Cardiac muscle cell (in vitro differentiated cells and primary cell): ENCODE measurements around the gene GART. TPM values are rescaled to one million over a fixed set of nuclear protein-coding genes. Genes with fewer than 3 reads are reported as not detected.

Experiments used
- DNase-seq, 2 donors: peaks; one replicate each; pipeline versions ENCODE4 v3.0.0 to v3.0.0-alpha.2; 2010 to 2017; ENCODE audit warnings: low read depth in 1 of 2, low spot score in 1 of 2
- H3K27ac ChIP-seq: fragments of 200-600 bp; sonication (generic); 2 replicates; pipeline ENCODE4 v1.5.1; 2016
- H3K27me3 ChIP-seq: fragments of 200-600 bp; sonication (generic); 2 replicates; pipeline ENCODE4 v1.6.0; 2016; ENCODE audit warnings: control low read depth
- H3K36me3 ChIP-seq: fragments of 200-600 bp; sonication (generic); 2 replicates; pipeline ENCODE4 v1.5.1; 2016; ENCODE audit warnings: control low read depth
- H3K4me1 ChIP-seq: fragments of 200-600 bp; sonication (generic); 2 replicates; pipeline ENCODE4 v1.8.1; 2017; ENCODE audit warnings: low read depth, mild to moderate bottlenecking, mixed run types
- H3K4me3 ChIP-seq: fragments of 200-600 bp; sonication (generic); 2 replicates; pipeline ENCODE4 v1.5.1; 2016; ENCODE audit warnings: mild to moderate bottlenecking
- H3K9me3 ChIP-seq: fragments of 200-600 bp; sonication (generic); 2 replicates; pipeline ENCODE4 v1.5.1; 2017; ENCODE audit warnings: low read depth, mild to moderate bottlenecking, control low read depth
- CTCF ChIP-seq: IDR thresholded peaks from 2 replicates; pipeline ENCODE4 v1.5.1; 2012; ENCODE audit warnings: low read depth, mild to moderate bottlenecking, low read length
- polyA plus RNA-seq: library from polyadenylated mRNA; unstranded; fragments of >200 nt; fragmentation: Nextera tagmentation; extraction: Ambion mirVana; gene quantifications from 2 replicates; pipeline ENCODE4 v1.2.1, GENCODE V29; 2016
- total RNA-seq: library from RNA; depleted of rRNA; stranded (reverse); fragments of >200 nt; gene quantifications from 2 replicates; pipeline ENCODE4 v1.2.3, GENCODE V29; 2016

GART gene
- total and polyA plus RNA-seq, 2 experiments from 2014 or later, result 53.7 to 129 TPM

- Histone ChIP-seq H3K27me3 (no peaks in the 10 kb centered on the region), H3K4me3 (peak overlapping the region; percentile 87), H3K4me1 (peaks cover 10% of the 10 kb centered on the region), H3K36me3 (no peaks in the 10 kb centered on the region), H3K9me3 (no peaks in the 10 kb centered on the region), H3K27ac (peak overlapping the region; percentile 96)
- DNase-seq, result no peak
- no peak for TF ChIP-seq CTCF
These were observed 61.3 kb downstream of the GART start for GRCh38 chr21:33480481-33481103.

- DNase-seq, result peak; percentile 96 to 98
- H3K4me1 ChIP-seq, result peaks cover 10% of the 10 kb centered on the region
- no peaks in the 10 kb centered on the region for H3K36me3 ChIP-seq
- peak; percentile 43 for TF ChIP-seq CTCF
- H3K9me3 ChIP-seq, result no peaks in the 10 kb centered on the region
- peak within 1 kb of the TSS; percentile 87 for H3K4me3 ChIP-seq
- no peaks in the 10 kb centered on the region for H3K27me3 ChIP-seq
- H3K27ac ChIP-seq, result peak within 1 kb of the TSS; percentile 96
These were observed 62.0 kb downstream of the GART start, which contains the start of gene TMEM50B for GRCh38 chr21:33479679-33480480. Gene TMEM50B (minus strand): TSS chr21:33479974. CDS start chr21:33468885, 11,089 bp downstream.

- Histone ChIP-seq H3K27me3 (no peaks in the 10 kb centered on the region), H3K4me3 (peak overlapping the region; percentile 87), H3K36me3 (no peaks in the 10 kb centered on the region), H3K27ac (peak overlapping the region; percentile 96), H3K4me1 (peaks cover 10% of the 10 kb centered on the region), H3K9me3 (no peaks in the 10 kb centered on the region)
- peak; percentile 20 for TF ChIP-seq CTCF
- peak; percentile 39 to 55 for DNase-seq
These were observed 62.8 kb downstream of the GART start for GRCh38 chr21:33478935-33479678.

GRCh38 chr21:33478182-33478581, 63.7 kb downstream of the GART start:
- H3K36me3 ChIP-seq, result no peaks in the 10 kb centered on the region
- H3K9me3 ChIP-seq, result no peaks in the 10 kb centered on the region
- TF ChIP-seq CTCF, result no peak
- peak overlapping the region; percentile 87 for H3K4me3 ChIP-seq
- no peak for DNase-seq
- no peak overlapping the region for H3K27ac ChIP-seq
- no peaks in the 10 kb centered on the region for H3K27me3 ChIP-seq
- peaks cover 10% of the 10 kb centered on the region for H3K4me1 ChIP-seq

- no peak for TF ChIP-seq CTCF
- H3K36me3 ChIP-seq, result no peaks in the 10 kb centered on the region
- no peaks in the 10 kb centered on the region for H3K9me3 ChIP-seq
- no peak for DNase-seq
- H3K27me3 ChIP-seq, result no peaks in the 10 kb centered on the region
- peaks cover 10% of the 10 kb centered on the region for H3K4me1 ChIP-seq
- no peak overlapping the region for H3K4me3 ChIP-seq
- no peak overlapping the region for H3K27ac ChIP-seq
These were observed 64.9 kb downstream of the GART start for GRCh38 chr21:33477066-33477465.
